Stimulated activated CD8-positive, alpha-beta memory T cell treated with anti-CD3 and anti-CD28 coated beads, Interleukin-4, amount 100 ng/mL, for 4 hours (primary cell): ENCODE data around the gene AOPEP.
"Not testable (repeated sequence)": the region's sequence is repeated elsewhere in the genome, so short reads cannot be mapped to it uniquely, and the experiment has no call there.

Source experiments
- DNase-seq, 2 donors: peaks; one replicate each; pipeline ENCODE4 v3.0.0-alpha.2; 2020; ENCODE audit warnings: low read depth in 2 of 2, low spot score in 1 of 2

The AOPEP gene

DNA sequence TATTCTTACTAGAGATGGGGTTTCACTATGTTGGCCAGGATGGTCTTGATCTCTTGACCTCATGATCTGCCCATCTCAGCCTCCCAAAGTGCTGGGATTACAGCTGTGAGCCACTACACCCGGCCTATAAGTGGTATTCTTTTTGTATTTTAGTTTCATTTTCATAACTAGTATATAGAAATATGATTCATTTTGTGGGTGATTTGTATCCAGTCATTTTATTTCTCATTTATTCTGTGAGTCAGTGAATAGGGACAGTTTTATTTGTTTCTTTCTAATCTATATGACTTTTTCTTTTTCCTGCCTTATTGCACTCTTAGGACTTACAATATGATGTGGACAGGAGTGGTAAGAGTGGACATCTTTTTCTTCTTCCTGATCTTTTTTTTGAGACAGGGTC is 112.9 kb downstream of the AOPEP start:
- DNase-seq = no peak

- DNase-seq = no peak
Observed at GRCh38 chr9:94840738-94841137, 114.2 kb downstream of the AOPEP start.

DNA sequence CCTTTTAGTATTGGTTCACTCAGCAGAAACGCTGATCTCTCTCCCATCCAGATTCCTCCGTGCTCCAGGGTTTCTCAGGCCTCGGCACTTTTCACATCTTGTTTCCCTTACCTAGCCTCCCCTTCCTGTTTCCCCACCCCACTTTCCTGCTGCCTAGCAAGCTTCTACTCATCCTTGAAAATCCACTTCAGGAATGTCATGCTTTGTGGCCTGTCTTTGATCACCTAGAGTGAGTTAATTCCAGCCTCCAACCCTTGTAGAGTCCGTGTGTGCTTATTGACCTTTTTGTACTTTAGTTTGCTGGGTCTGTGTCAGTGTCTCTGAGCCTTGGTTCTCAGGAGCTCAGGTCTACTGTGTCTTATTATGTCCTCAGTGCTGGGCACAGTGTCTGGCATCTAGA is 116.6 kb downstream of the AOPEP start:
- no peak for DNase-seq

GRCh38 chr9:94846739-94847138 is 120.2 kb downstream of the AOPEP start:
- no peak for DNase-seq

GRCh38 chr9:94847486-94847885 is 121.0 kb downstream of the AOPEP start:
- no peak for DNase-seq

DNA sequence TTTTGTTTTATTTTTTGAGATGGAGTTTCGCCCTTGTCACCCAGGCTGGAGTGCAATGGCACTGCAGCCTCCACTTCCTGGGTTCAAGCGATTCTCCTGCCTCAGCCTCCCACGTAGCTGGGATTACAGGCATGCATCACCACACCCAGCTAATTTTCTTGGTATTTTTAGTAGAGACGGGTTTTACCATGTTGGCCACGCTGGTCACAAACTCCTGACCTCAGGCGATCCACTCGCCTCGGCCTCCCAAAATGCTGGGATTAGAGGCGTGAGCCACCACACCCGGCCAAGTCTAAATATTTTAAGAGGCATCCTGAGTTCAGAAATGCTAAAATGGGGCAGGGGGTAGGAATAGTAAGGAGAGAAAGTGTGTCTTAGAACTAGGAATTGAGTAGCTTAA is 122.3 kb downstream of the AOPEP start:
- not testable (repeated sequence) for DNase-seq

GRCh38 chr9:94850540-94851434 is 124.3 kb downstream of the AOPEP start:
- no peak for DNase-seq

GRCh38 chr9:94851467-94851866 is 125.0 kb downstream of the AOPEP start:
- no peak for DNase-seq

GRCh38 chr9:94851892-94852291 is 125.4 kb downstream of the AOPEP start:
- no peak for DNase-seq

- no peak for DNase-seq
Observed at GRCh38 chr9:94852373-94852772, 125.9 kb downstream of the AOPEP start.

- no peak for DNase-seq
Observed at GRCh38 chr9:94853887-94854286, 127.4 kb downstream of the AOPEP start.

GRCh38 chr9:94855903-94856302 is 129.4 kb downstream of the AOPEP start:
- no peak for DNase-seq

DNA sequence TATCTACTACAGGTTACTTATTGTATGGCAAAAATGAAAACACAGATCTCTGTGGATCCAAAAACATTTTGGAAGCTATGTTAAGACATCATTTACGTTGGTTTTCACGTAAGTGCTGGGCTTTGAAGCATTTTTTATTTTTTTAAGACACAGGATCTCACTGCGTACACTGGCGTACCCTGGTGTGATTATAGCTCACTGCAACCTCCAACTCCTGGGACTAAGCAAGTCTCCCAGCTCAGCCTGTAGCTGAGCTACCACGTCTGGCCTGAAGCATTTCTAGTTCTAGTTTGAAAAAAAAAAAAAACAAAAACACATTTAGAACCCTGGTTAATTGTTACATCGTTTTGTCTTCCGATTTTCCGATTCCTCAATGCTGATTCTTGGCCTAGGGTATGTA is 131.3 kb downstream of the AOPEP start:
- no peak for DNase-seq

GRCh38 chr9:94859226-94859625 is 132.7 kb downstream of the AOPEP start:
- no peak for DNase-seq

GRCh38 chr9:94859891-94860290 is 133.4 kb downstream of the AOPEP start:
- no peak for DNase-seq

GRCh38 chr9:94860678-94861588 is 134.4 kb downstream of the AOPEP start:
- peak; percentile 21 to 52 for DNase-seq

DNA sequence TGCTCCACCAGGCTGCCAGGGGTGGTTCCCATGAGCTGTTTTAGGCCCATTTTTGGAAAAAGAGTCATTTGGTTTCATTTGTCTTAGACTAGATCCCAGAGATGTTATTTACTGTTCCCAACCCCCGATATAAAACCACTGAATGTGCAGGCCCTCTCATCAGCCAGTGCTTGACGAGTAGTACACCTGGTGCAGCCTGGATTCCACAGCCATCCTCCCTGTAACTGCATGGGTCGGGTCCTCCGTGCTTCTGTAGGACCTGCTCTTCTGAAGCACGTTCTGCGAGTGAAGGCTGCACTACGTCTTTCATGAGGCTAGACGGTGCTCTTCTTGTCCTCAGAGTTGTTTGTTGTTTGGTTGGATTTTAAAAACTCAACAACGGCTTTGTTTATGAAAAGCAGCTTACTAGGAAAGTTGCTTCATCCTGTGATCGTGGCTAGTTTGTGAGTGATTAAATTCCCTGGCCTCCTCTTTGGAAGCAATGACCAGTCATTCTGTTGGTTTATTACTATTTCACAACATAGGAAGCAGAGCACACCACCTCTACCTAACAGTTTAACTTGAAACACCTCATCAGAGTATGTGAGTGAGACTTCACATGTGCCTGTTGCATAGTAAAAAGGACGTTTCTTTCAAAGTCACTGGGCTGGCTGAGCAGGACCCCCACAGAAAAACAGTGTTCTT is 135.2 kb downstream of the AOPEP start:
- DNase-seq = no peak

DNA sequence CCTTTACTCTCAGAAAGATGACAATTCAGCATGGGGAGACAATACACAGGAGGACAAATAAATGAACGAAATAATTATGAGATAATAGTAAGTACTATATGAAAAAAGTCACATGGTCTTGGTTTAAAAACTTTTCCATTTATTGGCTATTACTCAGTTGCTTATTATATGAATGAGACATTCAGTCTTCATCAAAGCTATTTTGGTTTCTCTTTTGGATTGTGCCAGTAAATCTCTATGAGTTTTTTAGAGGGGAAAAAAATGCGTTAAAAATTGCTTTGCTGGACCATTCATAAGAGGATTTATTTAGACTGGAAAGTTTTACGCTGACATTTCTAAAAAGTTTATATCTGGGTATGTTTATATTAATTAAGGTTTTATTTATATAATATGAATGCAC is 137.7 kb downstream of the AOPEP start:
- no peak for DNase-seq

- no peak for DNase-seq
Observed at GRCh38 chr9:94864862-94865509, 138.5 kb downstream of the AOPEP start.

GRCh38 chr9:94865582-94866452 is 139.3 kb downstream of the AOPEP start:
- no peak for DNase-seq
